OCI-LY7 (cell line): ENCODE data around the gene MYL12A. TPM values are rescaled to one million over a fixed set of nuclear protein-coding genes. Genes with fewer than 3 reads are reported as not detected.

Experiments used
- BruUV-seq: library from RNA; stranded (reverse); fragments of 400-500 nt; replicated peaks from 2 replicates; lab custom pipeline; 2021; lab: Mats Ljungman, UMichigan
- CTCF ChIA-PET: fragments of 300-600 bp; sonication (Branson Sonifier 250); formaldehyde crosslinking; loops from one replicate; lab custom pipeline; 2022; ENCODE audit warnings: antibody characterized with exemption; ENCODE audit not compliant: unreplicated experiment; lab: Charles Lee
- POLR2A ChIA-PET: fragments of 300-600 bp; sonication (Branson Sonifier 250); formaldehyde crosslinking; loops from one replicate; lab custom pipeline; 2022; ENCODE audit warnings: antibody characterized with exemption; lab: Charles Lee
- DNase-seq: peaks from one replicate; pipeline ENCODE4 v3.0.0-alpha.2; 2015; ENCODE audit warnings: low spot score
- H2AFZ ChIP-seq: fragments of 200-600 bp; sonication (generic), shearing (Covaris generic); 2 replicates; pipeline ENCODE4 v1.6.1; 2014; ENCODE audit warnings: mild to moderate bottlenecking, antibody characterized with exemption, low read length, moderate library complexity
- H3K27ac ChIP-seq: fragments of 200-600 bp; sonication (generic); 2 replicates; pipeline ENCODE4 v1.5.1; 2014; ENCODE audit warnings: mixed run types, low read depth, mild to moderate bottlenecking, moderate library complexity, low read length, inconsistent platforms; ENCODE audit not compliant: poor library complexity, severe bottlenecking
- H3K36me3 ChIP-seq: fragments of 200-600 bp; sonication (generic); 2 replicates; pipeline ENCODE4 v1.6.1; 2014; ENCODE audit warnings: mild to moderate bottlenecking, antibody characterized with exemption, low read length, moderate library complexity, mixed read lengths; ENCODE audit not compliant: insufficient read depth
- H3K4me1 ChIP-seq: fragments of 200-600 bp; sonication (generic); 2 replicates; pipeline ENCODE4 v1.5.1; 2014; ENCODE audit warnings: mild to moderate bottlenecking, low read length; ENCODE audit not compliant: insufficient read depth, poor library complexity, severe bottlenecking
- H3K4me2 ChIP-seq: fragments of 200-600 bp; sonication (generic); 2 replicates; pipeline ENCODE4 v1.6.1; 2014; ENCODE audit warnings: mild to moderate bottlenecking, low read length
- H3K4me3 ChIP-seq: fragments of 200-600 bp; sonication (generic); 2 replicates; pipeline ENCODE4 v1.5.1; 2014; ENCODE audit warnings: mild to moderate bottlenecking, low read depth, low read length; ENCODE audit not compliant: poor library complexity, severe bottlenecking
- H3K79me2 ChIP-seq: fragments of 200-600 bp; sonication (generic); 2 replicates; pipeline ENCODE4 v1.6.1; 2016; ENCODE audit warnings: low read depth, mild to moderate bottlenecking, low read length, moderate library complexity, mixed read lengths; ENCODE audit not compliant: insufficient read depth
- H3K9me2 ChIP-seq: fragments of 200-600 bp; sonication (generic); 2 replicates; pipeline ENCODE4 v1.6.1; 2016; ENCODE audit warnings: mild to moderate bottlenecking, low read length, mixed read lengths; ENCODE audit not compliant: insufficient read depth
- H3K9me3 ChIP-seq: fragments of 200-600 bp; sonication (generic); 2 replicates; pipeline ENCODE4 v1.6.1; 2014; ENCODE audit warnings: mild to moderate bottlenecking, mixed run types, low read length, mixed read lengths
- H4K20me1 ChIP-seq: fragments of 200-600 bp; sonication (generic); 2 replicates; pipeline ENCODE4 v1.6.1; 2014; ENCODE audit warnings: mild to moderate bottlenecking, antibody characterized with exemption, low read length, moderate library complexity, mixed read lengths; ENCODE audit not compliant: insufficient read depth
- CTCF ChIP-seq: fragments of 200-600 bp; sonication (generic); conservative IDR thresholded peaks from 2 replicates; pipeline ENCODE4 v1.5.1; 2014; ENCODE audit warnings: mild to moderate bottlenecking, antibody characterized with exemption, low read length, moderate library complexity, mixed read lengths
- EZH2phosphoT487 ChIP-seq: fragments of 200-600 bp; sonication (generic); IDR thresholded peaks from 2 replicates; pipeline ENCODE4 v1.6.1; 2018; ENCODE audit warnings: low read depth, borderline replicate concordance, mild to moderate bottlenecking, mixed run types, antibody characterized with exemption, low read length, moderate library complexity, mixed read lengths
- intact Hi-C: fragments of 100-400 bp; cut with micrococcal nuclease; formaldehyde crosslinking; loops from one replicate; pipeline ENCODE4 v1.10.0; 2022; ENCODE audit not compliant: unreplicated experiment
- total RNA-seq, 2 experiments: library from RNA; depleted of rRNA in 1 of 2; stranded (reverse); fragments of >200 nt in 1 of 2; shearing (Covaris generic) in 1 of 2; gene quantifications; 2 replicates each; pipeline ENCODE4 v1.2.3, GENCODE V29; 2014 to 2022

MYL12A gene
- total RNA-seq, 2 experiments from 2014 or later, result 301 to 423 TPM

GRCh38 chr18:3293196-3293951 lies 45.8 kb downstream of the MYL12A start:
- Histone ChIP-seq H3K9me2 (no peaks in the 10 kb centered on the region), H3K79me2 (peaks cover 6% of the 10 kb centered on the region; the same call in 1 of the 2 replicates), H2AFZ (no peak overlapping the region), H3K36me3 (peaks cover 10% of the 10 kb centered on the region), H3K4me1 (peaks cover 10% of the 10 kb centered on the region), H3K9me3 (peaks cover 21% of the 10 kb centered on the region; the same call in 1 of the 2 replicates), H3K4me2 (no peak overlapping the region), H4K20me1 (no peaks in the 10 kb centered on the region), H3K4me3 (no peak overlapping the region), H3K27ac (no peak overlapping the region)
- ChIA-PET POLR2A (interaction anchor here (0.6 kb wide), 1 partner anchor 308 kb away, joined by 7 read pairs; no protein-coding TSS in a partner anchor), CTCF (no interaction called here)
- TF ChIP-seq EZH2phosphoT487, result no peak
- no peak for TF ChIP-seq CTCF
- no TSS peak for BruUV-seq
- intact Hi-C loops, result no loop called here
- DNase-seq, result no peak

GRCh38 chr18:3294435-3295080 lies 47.0 kb downstream of the MYL12A start:
- Histone ChIP-seq H3K4me3 (no peak overlapping the region), H3K9me3 (peaks cover 22% of the 10 kb centered on the region; the same call in 1 of the 2 replicates), H3K4me2 (no peak overlapping the region), H3K79me2 (peaks cover 6% of the 10 kb centered on the region; the same call in 1 of the 2 replicates), H3K4me1 (peaks cover 10% of the 10 kb centered on the region), H4K20me1 (no peaks in the 10 kb centered on the region), H3K36me3 (peaks cover 10% of the 10 kb centered on the region), H3K27ac (no peak overlapping the region), H3K9me2 (no peaks in the 10 kb centered on the region), H2AFZ (no peak overlapping the region)
- ChIA-PET POLR2A (interaction anchor here (0.5 to 1.3 kb wide), 4 partner anchors 9 to 289 kb away, joined by 3 to 4 read pairs (median 3); no protein-coding TSS in a partner anchor), CTCF (no interaction called here)
- intact Hi-C loops, result loop anchor here (5.0 kb wide), 1 partner anchor 108 kb away; no protein-coding TSS in a partner anchor
- no peak for TF ChIP-seq EZH2phosphoT487
- TF ChIP-seq CTCF, result no peak
- DNase-seq, result no peak
- BruUV-seq, result no TSS peak
